ENCODE measurements around the gene GRAMD2B.
"Not testable (repeated sequence)": the region's sequence is repeated elsewhere in the genome, so short reads cannot be mapped to it uniquely, and the experiment has no call there.

DNA sequence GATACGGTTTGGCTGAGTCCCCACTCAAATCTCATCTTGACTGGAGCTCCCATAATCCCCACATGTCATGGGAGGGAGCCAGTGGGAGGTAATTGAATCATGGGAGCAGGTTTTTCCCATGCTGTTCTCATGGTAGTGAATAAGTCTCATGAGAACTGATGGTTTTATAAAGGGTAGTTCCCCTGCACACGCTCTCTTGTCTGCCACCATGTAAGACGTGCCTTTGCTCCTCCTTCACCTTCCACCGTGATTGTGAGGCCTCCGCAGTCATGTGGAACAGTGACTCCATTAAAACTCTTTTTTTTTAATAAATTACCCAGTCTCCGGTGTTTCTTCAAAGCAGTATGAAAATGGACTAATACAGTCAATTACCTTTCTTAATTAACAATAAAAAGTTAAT is 16.5 kb downstream of the GRAMD2B start:
- TF ChIP-seq, protein P1, sequence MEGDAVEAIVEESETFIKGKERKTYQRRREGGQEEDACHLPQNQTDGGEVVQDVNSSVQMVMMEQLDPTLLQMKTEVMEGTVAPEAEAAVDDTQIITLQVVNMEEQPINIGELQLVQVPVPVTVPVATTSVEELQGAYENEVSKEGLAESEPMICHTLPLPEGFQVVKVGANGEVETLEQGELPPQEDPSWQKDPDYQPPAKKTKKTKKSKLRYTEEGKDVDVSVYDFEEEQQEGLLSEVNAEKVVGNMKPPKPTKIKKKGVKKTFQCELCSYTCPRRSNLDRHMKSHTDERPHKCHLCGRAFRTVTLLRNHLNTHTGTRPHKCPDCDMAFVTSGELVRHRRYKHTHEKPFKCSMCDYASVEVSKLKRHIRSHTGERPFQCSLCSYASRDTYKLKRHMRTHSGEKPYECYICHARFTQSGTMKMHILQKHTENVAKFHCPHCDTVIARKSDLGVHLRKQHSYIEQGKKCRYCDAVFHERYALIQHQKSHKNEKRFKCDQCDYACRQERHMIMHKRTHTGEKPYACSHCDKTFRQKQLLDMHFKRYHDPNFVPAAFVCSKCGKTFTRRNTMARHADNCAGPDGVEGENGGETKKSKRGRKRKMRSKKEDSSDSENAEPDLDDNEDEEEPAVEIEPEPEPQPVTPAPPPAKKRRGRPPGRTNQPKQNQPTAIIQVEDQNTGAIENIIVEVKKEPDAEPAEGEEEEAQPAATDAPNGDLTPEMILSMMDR (IDR thresholded peaks at IDR 0.05; ENCODE audit: insufficient read depth, low read depth, low read length), result not testable (repeated sequence)
- not testable (repeated sequence) for TF ChIP-seq EZH2 (IDR thresholded peaks at IDR 0.05; ENCODE audit: insufficient read depth, low read length)
